IPS-NIHi11 (cell line): Measurements from ENCODE around the gene CLEC4E.
"Not testable (repeated sequence)": the region's sequence is repeated elsewhere in the genome, so short reads cannot be mapped to it uniquely, and the experiment has no call there.

ENCODE experiments used
- DNase-seq: peaks from one replicate; pipeline ENCODE4 v3.0.0; 2012; ENCODE audit warnings: mixed read lengths, low spot score

The CLEC4E gene

DNA sequence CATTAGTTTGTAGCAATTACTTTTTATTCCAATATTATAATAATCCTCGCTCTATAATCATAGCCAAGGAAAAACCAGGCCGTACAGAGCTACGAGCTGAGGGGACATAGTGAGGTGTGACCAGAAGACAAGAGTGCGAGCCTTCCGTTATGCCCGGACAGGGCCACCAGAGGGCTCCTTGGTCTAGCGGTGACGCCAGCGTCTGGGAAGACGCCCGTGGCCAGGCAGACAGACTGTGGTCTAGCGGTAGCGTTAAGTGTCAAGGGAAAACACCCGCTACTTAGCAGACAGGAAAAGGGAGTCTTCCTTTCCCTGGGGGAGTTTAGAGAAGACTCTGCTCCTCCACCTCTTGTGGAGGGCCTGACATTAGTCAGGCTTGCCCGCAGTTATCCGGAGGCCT, 2.9 kb downstream of the CLEC4E start:
- DNase-seq = not testable (repeated sequence)

- DNase-seq = no peak
Measured at GRCh38 chr12:8532045-8532444, 8.7 kb downstream of the CLEC4E start.

DNA sequence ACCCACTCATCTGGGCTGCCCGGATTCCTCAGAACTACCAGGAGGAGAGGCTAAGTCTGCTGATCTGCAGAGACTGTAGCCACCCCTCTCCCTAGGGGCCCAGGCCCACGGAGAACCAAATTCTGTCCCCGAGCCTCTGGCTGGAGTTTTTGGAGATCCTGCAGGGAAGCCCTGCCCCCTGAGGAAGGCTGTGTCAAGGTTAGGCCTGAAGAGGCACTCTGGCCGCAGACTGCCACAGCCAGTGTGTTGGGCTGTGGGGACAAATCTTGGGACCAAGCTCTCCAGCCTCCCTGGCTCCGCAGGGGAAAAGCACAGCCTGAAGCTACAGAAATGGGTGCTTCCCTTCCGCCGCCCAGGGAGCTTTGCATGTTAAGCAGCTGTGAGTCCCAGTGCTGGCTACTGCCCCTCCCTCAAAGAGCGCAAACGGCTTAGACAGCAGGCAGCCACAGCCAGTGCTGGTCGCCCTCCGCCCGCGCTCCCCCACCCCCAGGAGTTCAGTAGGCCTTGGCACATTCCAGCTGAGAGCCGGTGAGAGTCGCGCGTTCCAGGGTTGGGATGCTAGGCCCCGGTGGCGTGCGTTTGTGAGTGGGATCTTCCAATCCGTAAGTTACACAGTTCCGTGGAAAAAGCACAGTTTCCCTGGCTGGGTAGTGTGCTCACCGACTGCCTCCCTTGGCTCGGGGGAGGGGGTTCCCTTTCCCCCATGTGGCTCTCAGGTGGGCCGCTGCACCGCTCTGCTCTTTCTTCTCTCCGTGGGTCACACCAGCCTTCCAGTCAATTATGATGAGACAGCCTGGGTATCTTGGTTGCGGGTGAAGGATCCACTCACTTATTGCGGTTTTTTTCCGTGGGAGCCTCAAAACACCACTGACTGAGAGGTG, 13.2 kb downstream of the CLEC4E start:
- no peak for DNase-seq

DNA sequence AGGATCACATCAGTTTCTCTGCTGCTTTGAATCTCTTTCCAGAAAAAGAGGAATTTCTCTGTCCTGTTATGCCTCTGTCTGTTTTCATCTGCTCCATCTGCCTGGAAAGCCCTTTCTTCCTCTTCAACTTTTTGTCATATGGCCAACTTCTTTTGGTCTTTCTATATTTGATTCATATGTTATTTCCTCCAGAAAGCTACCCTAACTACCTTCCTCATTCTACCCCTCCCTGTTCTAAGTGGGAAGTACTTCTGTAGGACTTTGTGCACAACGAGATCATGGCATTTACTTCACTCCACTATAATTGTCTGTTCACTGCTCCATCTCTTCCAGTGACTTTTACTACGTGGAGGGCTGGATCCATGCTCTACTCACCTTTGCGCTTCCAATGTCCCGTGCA, 21.5 kb downstream of the CLEC4E start:
- no peak for DNase-seq

DNA sequence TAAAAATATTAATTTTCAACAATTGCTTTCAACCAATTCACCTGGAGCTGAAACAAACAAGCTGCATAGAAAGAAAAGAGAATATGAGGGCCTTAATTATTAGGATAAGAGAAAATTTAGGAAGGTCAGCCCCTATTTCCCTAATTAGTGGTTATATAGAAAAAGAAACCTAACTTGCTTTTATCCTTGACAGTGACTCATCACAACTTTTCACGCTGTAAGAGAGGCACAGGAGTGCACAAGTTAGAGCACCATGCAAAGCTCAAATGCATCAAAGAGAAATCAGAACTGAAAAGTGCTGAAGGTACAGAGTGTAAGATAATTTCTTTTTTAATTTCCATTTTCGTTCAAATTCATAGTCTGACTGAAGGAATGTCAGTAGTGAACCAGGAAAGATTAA, 22.7 kb downstream of the CLEC4E start:
- DNase-seq = no peak

DNA sequence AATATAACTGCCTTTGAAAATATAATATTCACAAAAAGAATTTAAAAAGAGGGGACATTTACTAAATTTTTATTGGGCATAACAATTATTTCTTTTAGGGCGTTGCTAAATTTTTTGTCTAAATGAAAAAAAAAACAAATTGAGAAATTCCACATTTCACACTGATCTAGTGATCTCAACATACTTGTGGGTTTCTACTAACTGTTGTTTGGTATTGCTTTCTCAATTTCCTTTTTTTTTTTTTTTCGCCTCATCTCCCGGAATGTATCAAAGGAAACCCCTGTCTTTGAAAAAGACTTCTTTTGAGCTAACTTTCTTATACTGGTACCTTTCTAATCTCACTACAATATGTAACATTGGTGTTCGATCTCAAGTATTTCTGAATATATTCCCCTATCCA, 27.4 kb downstream of the CLEC4E start, which contains the start of gene CLEC4D:
Gene CLEC4D (plus strand): TSS at position 248 of the 400 bp plus-strand sequence. CDS start 230 bp downstream, outside the sequence.
- no peak for DNase-seq

GRCh38 chr12:8508910-8509841, 31.5 kb downstream of the CLEC4E start:
- no peak for DNase-seq

DNA sequence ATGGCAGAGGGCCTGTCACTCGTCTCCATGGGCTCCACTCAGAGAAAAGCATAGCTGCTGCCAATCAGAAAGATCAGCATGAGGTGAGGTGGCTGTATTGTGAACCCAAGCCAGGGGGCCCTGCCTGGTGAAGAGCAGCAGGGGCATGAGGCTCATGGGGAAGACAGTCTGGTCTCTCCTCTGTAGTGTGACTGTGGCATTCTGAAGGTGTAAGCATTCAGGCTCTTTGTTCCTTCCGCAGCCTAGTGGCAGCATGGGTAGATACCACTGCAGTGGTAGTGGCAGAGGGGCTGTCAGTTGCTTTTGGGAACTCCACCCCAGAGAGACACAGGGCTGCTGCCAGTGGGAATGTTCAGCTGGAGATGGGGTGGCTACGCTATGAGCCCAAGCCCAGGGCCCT, 32.5 kb downstream of the CLEC4E start:
- no peak for DNase-seq

- DNase-seq = no peak
Measured at GRCh38 chr12:8507596-8507995, 33.1 kb downstream of the CLEC4E start.

GRCh38 chr12:8504351-8504750, 36.4 kb downstream of the CLEC4E start:
- no peak for DNase-seq

DNA sequence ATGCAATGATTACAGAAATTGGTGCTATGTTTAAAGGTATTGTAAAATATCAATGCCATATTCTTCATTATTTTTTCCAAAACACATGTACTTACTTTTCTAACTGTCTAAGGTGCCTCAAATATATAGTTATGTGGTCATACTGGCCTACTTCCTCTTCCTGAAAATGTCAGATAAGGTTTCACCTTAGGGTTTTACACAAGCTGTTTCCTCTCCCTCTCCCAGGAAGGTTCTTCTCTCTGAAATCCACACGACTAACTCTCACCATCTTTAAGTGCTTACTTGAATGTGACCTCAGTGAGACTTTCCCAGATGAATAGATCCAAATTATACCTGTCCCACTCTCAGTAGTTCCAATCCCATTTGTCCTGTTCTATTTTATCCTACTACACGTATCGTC, 39.0 kb downstream of the CLEC4E start:
- DNase-seq = no peak

- no peak for DNase-seq
Measured at GRCh38 chr12:8499616-8500015, 41.1 kb downstream of the CLEC4E start.

- DNase-seq = not testable (repeated sequence)
Measured at GRCh38 chr12:8496074-8496473, 44.6 kb downstream of the CLEC4E start.

- DNase-seq = not testable (repeated sequence)
Measured at GRCh38 chr12:8495671-8496070, 45.0 kb downstream of the CLEC4E start.

GRCh38 chr12:8493084-8493483, 47.6 kb downstream of the CLEC4E start:
- DNase-seq = no peak

DNA sequence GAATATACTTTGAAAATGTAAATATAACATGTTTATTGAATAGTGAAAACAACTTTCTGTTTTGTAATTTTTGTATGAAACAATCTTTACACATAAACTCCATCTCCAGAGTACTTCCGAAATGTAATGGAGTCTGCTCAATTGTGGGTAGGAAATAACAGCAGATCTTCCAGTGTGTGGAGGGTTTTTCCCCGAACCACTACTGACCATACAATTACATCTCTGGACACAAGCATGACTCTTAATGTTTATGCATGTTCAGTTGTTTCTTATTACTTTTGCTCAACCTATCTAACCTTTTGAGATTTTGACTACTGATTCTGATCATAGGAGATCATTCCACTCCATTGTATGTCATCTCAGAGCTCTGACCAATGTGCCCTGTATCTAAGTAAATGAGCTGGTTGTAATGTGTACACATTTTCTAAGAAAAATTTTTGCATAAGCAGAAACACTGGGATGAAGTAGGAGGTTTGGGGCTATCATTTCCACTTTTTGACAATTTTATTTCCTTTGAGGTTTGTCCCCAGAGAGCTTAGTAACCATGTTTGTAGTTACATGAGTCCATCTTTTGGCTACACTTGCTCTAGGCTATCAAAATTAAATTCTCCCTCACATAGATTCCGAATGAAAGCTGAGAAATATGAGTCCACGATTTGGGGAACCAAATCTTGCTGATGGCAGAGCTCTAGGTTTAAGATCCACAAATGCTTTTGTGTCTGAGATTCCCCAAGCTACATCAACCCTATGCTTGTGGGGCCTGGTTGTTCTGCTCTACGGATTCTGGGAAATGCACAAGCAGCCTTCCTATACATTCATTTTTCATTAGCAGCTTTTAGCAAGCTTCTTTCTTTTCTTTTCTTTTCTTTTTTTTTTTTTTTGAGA, 48.8 kb downstream of the CLEC4E start:
- no peak for DNase-seq
